Liver (tissue), 9 donors: ENCODE results near the gene METTL6. TPM values are rescaled to one million over a fixed set of nuclear protein-coding genes. Genes with fewer than 3 reads are reported as not detected.

Source experiments
- DNase-seq: peaks from one replicate; pipeline ENCODE4 v3.0.0-alpha.2; 2017; ENCODE audit warnings: low spot score
- H3K27ac ChIP-seq, 2 donors: one replicate each; pipeline ENCODE4 v1.7.0; 2013; ENCODE audit warnings: inconsistent platforms in 2 of 2, low read length in 2 of 2, control low read depth in 1 of 2, low read depth in 1 of 2, mild to moderate bottlenecking in 1 of 2
- H3K27me3 ChIP-seq, 4 donors: one replicate each; pipeline versions ENCODE4 v1.6.1 to v1.7.0; 2013; ENCODE audit warnings: low read length in 3 of 4, inconsistent platforms in 1 of 4, mild to moderate bottlenecking in 1 of 4, moderate library complexity in 1 of 4; ENCODE audit not compliant: control insufficient read depth in 4 of 4, insufficient read depth in 4 of 4
- H3K36me3 ChIP-seq, 4 donors: one replicate each; pipeline versions ENCODE4 v1.6.1 to v1.7.0; 2013; ENCODE audit warnings: low read length in 3 of 4, mild to moderate bottlenecking in 3 of 4, low read depth in 1 of 4, moderate library complexity in 1 of 4; ENCODE audit not compliant: control insufficient read depth in 4 of 4, insufficient read depth in 3 of 4
- H3K4me1 ChIP-seq, 4 donors: one replicate each; pipeline versions ENCODE4 v1.6.1 to v1.7.0; 2013; ENCODE audit warnings: low read length in 3 of 4, mild to moderate bottlenecking in 3 of 4, moderate library complexity in 1 of 4; ENCODE audit not compliant: control insufficient read depth in 4 of 4, insufficient read depth in 4 of 4
- H3K4me3 ChIP-seq, 3 donors: one replicate each; pipeline versions ENCODE4 v1.6.1 to v1.7.0; 2013; ENCODE audit warnings: low read length in 3 of 3, control low read depth in 1 of 3, low read depth in 1 of 3, mild to moderate bottlenecking in 1 of 3
- H3K9ac ChIP-seq, 2 donors: one replicate each; pipeline ENCODE4 v1.7.0; 2013; ENCODE audit warnings: low read length in 2 of 2, mild to moderate bottlenecking in 2 of 2, moderate library complexity in 2 of 2, control low read depth in 1 of 2, low read depth in 1 of 2
- H3K9me3 ChIP-seq, 4 donors: one replicate each; pipeline versions ENCODE4 v1.6.1 to v1.7.0; 2013; ENCODE audit warnings: low read length in 3 of 4; ENCODE audit not compliant: control insufficient read depth in 4 of 4
- EGR1 ChIP-seq, 2 donors: IDR thresholded peaks; 2 replicates each; pipeline ENCODE4 v1.6.1; 2016 to 2018; ENCODE audit warnings: antibody characterized with exemption in 2 of 2, low read depth in 2 of 2
- FOXA1 ChIP-seq: IDR thresholded peaks from 2 replicates; pipeline ENCODE4 v1.6.1; 2016; ENCODE audit warnings: antibody characterized with exemption
- FOXA2 ChIP-seq: IDR thresholded peaks from 2 replicates; pipeline ENCODE4 v1.6.1; 2016; ENCODE audit warnings: antibody characterized with exemption
- GABPA ChIP-seq, 2 donors: IDR thresholded peaks in 1 of 2; conservative IDR thresholded peaks in 1 of 2; 2 replicates each; pipeline ENCODE4 v1.6.1; 2016; ENCODE audit warnings: antibody characterized with exemption in 2 of 2, mild to moderate bottlenecking in 1 of 2, moderate library complexity in 1 of 2
- HNF4A ChIP-seq, 2 donors: conservative IDR thresholded peaks; 2 replicates each; pipeline ENCODE4 v1.6.1; 2016; ENCODE audit warnings: antibody characterized with exemption in 2 of 2, mild to moderate bottlenecking in 2 of 2
- HNF4G ChIP-seq: IDR thresholded peaks from 2 replicates; pipeline ENCODE4 v1.6.1; 2016; ENCODE audit warnings: antibody characterized with exemption
- JUND ChIP-seq, 2 donors: IDR thresholded peaks; 2 replicates each; pipeline ENCODE4 v1.6.1; 2016; ENCODE audit warnings: antibody characterized with exemption in 2 of 2
- MAX ChIP-seq: IDR thresholded peaks from 2 replicates; pipeline ENCODE4 v1.6.1; 2016; ENCODE audit warnings: antibody characterized with exemption
- NR2F2 ChIP-seq: IDR thresholded peaks from 2 replicates; pipeline ENCODE4 v1.6.1; 2016; ENCODE audit warnings: antibody characterized with exemption
- RAD21 ChIP-seq, 2 donors: IDR thresholded peaks; 2 replicates each; pipeline ENCODE4 v1.6.1; 2016; ENCODE audit warnings: antibody characterized with exemption in 2 of 2, mild to moderate bottlenecking in 2 of 2
- RXRA ChIP-seq, 2 donors: IDR thresholded peaks; 2 replicates each; pipeline ENCODE4 v1.6.1; 2017 to 2018; ENCODE audit warnings: antibody characterized with exemption in 2 of 2, mild to moderate bottlenecking in 1 of 2
- SP1 ChIP-seq: IDR thresholded peaks from 2 replicates; pipeline ENCODE4 v1.6.1; 2018; ENCODE audit warnings: antibody characterized with exemption, mild to moderate bottlenecking
- TAF1 ChIP-seq: conservative IDR thresholded peaks from 2 replicates; pipeline ENCODE4 v1.6.1; 2016; ENCODE audit warnings: antibody characterized with exemption, mild to moderate bottlenecking
- YY1 ChIP-seq: IDR thresholded peaks from 2 replicates; pipeline ENCODE4 v1.6.1; 2016; ENCODE audit warnings: antibody characterized with exemption, mild to moderate bottlenecking
- ZBTB33 ChIP-seq: IDR thresholded peaks from 2 replicates; pipeline ENCODE4 v1.6.1; 2016; ENCODE audit warnings: antibody characterized with exemption
- WGBS: extraction: QIAGEN DNeasy Blood & Tissue Kit; methylation state at CpG from one replicate; pipeline ENCODE4 v1.1.7; 2013; 5-methylcytosine and 5-hydroxymethylcytosine counted together
- polyA plus RNA-seq, 2 donors: library from polyadenylated mRNA; stranded (reverse) in 1 of 2; unstranded in 1 of 2; fragments of 200-250 nt in 1 of 2; fragments of >200 nt in 1 of 2; fragmentation: Nextera tagmentation in 1 of 2; extraction: Ambion mirVana in 1 of 2; gene quantifications; one replicate each; pipeline versions ENCODE4 v1.2.1 to v1.2.3, GENCODE V29; 2013 to 2015
- total RNA-seq, 2 donors: library from RNA; depleted of rRNA; stranded (reverse); fragments of >200 nt; gene quantifications; one replicate each; pipeline ENCODE4 v1.2.3, GENCODE V29; 2014
- TF ChIP-seq, protein P1 (sequence below): fragments of 150-350 bp; IDR thresholded peaks from 2 replicates; pipeline ENCODE4 v1.5.1; 2017; ENCODE audit warnings: improper control_type of control experiment, low read depth, low read length; ENCODE audit not compliant: missing input control
- TF ChIP-seq, protein P2 (sequence below): IDR thresholded peaks from 2 replicates; pipeline ENCODE4 v1.6.1; 2016; ENCODE audit warnings: antibody characterized with exemption
- TF ChIP-seq, protein P3 (sequence below): IDR thresholded peaks from 2 replicates; pipeline ENCODE4 v1.6.1; 2016; ENCODE audit warnings: antibody characterized with exemption, mild to moderate bottlenecking
- donor health status: healthy.
- donor health status: healthy.
- donor health status: healthy.
- donor health status: healthy.
- donor health status: healthy.

Gene METTL6
- total and polyA plus RNA-seq, 4 donors = 2.0 to 9.1 (median 5.9) TPM

- H3K36me3 ChIP-seq = peaks cover 0 to 8% (median 0%) of the 10 kb centered on the region in 4 donors
- H3K4me1 ChIP-seq = no peaks in the 10 kb centered on the region
- no peak overlapping the region for H3K4me3 ChIP-seq
- no peak overlapping the region for H3K9ac ChIP-seq
- no peaks in the 10 kb centered on the region for H3K27me3 ChIP-seq
- no peak overlapping the region for H3K27ac ChIP-seq
- TF ChIP-seq RXRA (IDR thresholded peaks at IDR 0.05) = no peak
- H3K9me3 ChIP-seq = no peaks in the 10 kb centered on the region
- WGBS = 88% methylated on average over 9 of the region's 9 CpGs
- no peak for DNase-seq
These were observed 24.8 kb upstream of the METTL6 start for GRCh38 chr3:15452156-15452555.

GRCh38 chr3:15451216-15452113, 24.1 kb upstream of the METTL6 start:
- Histone ChIP-seq H3K9ac (no peak overlapping the region), H3K4me1 (no peaks in the 10 kb centered on the region), H3K27me3 (no peaks in the 10 kb centered on the region), H3K27ac (no peak overlapping the region), H3K36me3 (peaks cover 0 to 8% (median 0%) of the 10 kb centered on the region in 4 donors), H3K4me3 (no peak overlapping the region), H3K9me3 (no peaks in the 10 kb centered on the region)
- no peak for DNase-seq
- TF ChIP-seq, protein P1, sequence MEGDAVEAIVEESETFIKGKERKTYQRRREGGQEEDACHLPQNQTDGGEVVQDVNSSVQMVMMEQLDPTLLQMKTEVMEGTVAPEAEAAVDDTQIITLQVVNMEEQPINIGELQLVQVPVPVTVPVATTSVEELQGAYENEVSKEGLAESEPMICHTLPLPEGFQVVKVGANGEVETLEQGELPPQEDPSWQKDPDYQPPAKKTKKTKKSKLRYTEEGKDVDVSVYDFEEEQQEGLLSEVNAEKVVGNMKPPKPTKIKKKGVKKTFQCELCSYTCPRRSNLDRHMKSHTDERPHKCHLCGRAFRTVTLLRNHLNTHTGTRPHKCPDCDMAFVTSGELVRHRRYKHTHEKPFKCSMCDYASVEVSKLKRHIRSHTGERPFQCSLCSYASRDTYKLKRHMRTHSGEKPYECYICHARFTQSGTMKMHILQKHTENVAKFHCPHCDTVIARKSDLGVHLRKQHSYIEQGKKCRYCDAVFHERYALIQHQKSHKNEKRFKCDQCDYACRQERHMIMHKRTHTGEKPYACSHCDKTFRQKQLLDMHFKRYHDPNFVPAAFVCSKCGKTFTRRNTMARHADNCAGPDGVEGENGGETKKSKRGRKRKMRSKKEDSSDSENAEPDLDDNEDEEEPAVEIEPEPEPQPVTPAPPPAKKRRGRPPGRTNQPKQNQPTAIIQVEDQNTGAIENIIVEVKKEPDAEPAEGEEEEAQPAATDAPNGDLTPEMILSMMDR = no peak
- no peak for TF ChIP-seq HNF4G
- TF ChIP-seq RAD21 (IDR thresholded peaks at IDR 0.05) = no peak
- TF ChIP-seq NR2F2 = no peak
- no peak for TF ChIP-seq EGR1 (IDR thresholded peaks at IDR 0.05; ENCODE audit: low read depth in 2 of 2)
- TF ChIP-seq ZBTB33 = no peak
- no peak for TF ChIP-seq HNF4A (conservative IDR thresholded peaks at IDR 0.05)
- TF ChIP-seq, protein P2, sequence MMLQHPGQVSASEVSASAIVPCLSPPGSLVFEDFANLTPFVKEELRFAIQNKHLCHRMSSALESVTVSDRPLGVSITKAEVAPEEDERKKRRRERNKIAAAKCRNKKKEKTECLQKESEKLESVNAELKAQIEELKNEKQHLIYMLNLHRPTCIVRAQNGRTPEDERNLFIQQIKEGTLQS = no peak
- TF ChIP-seq, protein P3, sequence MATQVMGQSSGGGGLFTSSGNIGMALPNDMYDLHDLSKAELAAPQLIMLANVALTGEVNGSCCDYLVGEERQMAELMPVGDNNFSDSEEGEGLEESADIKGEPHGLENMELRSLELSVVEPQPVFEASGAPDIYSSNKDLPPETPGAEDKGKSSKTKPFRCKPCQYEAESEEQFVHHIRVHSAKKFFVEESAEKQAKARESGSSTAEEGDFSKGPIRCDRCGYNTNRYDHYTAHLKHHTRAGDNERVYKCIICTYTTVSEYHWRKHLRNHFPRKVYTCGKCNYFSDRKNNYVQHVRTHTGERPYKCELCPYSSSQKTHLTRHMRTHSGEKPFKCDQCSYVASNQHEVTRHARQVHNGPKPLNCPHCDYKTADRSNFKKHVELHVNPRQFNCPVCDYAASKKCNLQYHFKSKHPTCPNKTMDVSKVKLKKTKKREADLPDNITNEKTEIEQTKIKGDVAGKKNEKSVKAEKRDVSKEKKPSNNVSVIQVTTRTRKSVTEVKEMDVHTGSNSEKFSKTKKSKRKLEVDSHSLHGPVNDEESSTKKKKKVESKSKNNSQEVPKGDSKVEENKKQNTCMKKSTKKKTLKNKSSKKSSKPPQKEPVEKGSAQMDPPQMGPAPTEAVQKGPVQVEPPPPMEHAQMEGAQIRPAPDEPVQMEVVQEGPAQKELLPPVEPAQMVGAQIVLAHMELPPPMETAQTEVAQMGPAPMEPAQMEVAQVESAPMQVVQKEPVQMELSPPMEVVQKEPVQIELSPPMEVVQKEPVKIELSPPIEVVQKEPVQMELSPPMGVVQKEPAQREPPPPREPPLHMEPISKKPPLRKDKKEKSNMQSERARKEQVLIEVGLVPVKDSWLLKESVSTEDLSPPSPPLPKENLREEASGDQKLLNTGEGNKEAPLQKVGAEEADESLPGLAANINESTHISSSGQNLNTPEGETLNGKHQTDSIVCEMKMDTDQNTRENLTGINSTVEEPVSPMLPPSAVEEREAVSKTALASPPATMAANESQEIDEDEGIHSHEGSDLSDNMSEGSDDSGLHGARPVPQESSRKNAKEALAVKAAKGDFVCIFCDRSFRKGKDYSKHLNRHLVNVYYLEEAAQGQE = no peak
- no peak for TF ChIP-seq SP1
- no peak for TF ChIP-seq GABPA (IDR thresholded peaks at IDR 0.05 in 1 of 2, conservative IDR thresholded peaks at IDR 0.05 in 1 of 2)
- TF ChIP-seq FOXA2 = no peak
- no peak for TF ChIP-seq MAX
- no peak for TF ChIP-seq FOXA1
- no peak for TF ChIP-seq YY1
- TF ChIP-seq RXRA (IDR thresholded peaks at IDR 0.05) = no peak
- no peak for TF ChIP-seq JUND (IDR thresholded peaks at IDR 0.05)
- no peak for TF ChIP-seq TAF1
- 95% methylated on average over 18 of the region's 18 CpGs for WGBS
